ENCODE data around the gene LATS2.
A peak's percentile ranks its signal among the peaks of the same experiment; 100 is the strongest.

Gene LATS2

GRCh38 chr13:21046203-21046602 lies 15.2 kb downstream of the LATS2 start:
- DNase-seq, result no peak

DNA sequence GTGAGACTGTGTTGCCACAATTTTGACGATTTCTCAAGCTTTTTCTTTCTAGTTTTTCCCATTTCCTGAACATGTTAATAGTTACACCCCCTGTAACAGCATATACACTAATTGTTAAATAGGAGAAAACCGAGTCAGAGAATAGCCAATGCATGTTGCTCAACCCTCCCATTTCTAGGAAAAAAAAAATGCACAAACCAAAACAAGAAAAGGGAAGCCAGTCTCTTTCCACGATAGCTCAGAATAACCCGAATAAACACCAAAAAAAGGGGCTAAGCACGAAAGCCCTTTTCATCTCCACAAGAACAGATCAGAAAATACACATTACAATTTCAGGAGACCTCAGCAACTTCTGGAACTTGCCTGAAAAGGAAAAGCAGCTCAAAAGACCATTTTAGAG lies 16.3 kb downstream of the LATS2 start:
- DNase-seq, result peak; percentile 82

GRCh38 chr13:21043898-21044297 lies 17.5 kb downstream of the LATS2 start:
- DNase-seq, result no peak

DNA sequence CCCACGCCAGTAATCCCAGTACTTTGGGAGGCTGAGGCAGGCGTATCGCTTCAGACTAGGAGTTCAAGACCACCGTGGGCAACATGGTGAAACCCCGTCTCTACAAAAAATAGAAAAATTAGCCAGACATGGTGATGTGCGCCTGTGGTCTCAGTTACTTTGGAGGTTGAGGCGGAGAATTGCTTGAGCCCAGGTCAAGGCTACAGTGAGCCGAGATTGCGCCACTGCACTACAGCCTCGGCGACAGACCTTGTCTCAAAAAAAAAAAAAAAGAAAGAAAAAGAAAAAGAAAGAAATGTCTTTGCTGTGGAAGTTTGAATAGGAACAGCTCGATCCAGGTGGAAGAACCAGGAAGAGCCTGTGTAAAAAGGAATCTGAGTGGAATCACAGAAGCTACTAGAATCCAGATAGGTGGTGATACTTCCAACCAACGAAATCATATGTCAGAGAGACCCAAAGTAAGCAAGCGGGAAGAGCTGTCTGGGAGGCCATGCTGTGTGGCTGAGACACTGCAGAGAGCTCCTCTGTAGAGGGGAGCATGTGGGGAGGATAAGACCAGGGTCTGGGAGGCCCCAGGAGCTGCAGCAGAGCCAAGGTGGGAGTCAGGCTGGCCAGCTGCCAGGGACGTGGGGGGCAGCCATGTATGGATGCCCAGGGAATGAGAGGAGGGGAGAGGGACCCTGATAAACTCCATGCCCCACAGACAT lies 21.1 kb downstream of the LATS2 start:
- no peak for DNase-seq

DNA sequence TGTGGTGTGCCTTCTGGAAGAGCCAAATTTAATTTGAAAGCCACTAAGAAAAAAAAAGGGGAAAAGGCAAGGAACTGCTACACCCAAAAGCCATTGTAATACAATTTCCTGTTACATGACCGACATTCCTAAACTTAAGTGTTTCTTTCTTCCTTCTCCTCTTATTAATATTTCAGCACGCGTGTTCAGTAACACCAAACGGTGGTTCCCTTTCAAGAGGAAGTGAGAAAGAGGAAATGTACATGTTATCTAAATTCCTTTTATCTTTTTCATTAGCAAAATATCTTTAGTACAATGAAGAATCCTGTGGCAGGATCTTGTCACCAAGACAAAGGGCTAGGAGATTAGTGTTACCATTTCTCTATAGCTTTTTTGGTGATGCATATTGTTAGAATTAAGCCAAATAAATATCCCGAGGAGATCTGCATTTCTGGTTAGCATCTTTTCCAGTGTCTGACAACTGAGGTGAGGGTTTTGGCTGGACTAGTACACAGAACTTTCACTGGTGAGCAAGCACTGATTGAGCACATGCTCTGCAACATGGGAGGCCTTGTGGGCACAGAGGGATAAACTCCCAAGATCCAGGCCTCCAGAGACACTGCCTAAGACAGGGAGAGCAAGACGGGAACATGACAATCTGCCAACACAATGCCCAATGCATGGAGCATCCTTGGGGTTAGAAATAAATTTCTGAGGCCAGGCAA lies 22.1 kb downstream of the LATS2 start:
- DNase-seq, result peak; percentile 83

- no peak for DNase-seq
Measured at GRCh38 chr13:21037656-21038055, 23.7 kb downstream of the LATS2 start.

- DNase-seq, result no peak
Measured at GRCh38 chr13:21035498-21035897, 25.9 kb downstream of the LATS2 start.

DNA sequence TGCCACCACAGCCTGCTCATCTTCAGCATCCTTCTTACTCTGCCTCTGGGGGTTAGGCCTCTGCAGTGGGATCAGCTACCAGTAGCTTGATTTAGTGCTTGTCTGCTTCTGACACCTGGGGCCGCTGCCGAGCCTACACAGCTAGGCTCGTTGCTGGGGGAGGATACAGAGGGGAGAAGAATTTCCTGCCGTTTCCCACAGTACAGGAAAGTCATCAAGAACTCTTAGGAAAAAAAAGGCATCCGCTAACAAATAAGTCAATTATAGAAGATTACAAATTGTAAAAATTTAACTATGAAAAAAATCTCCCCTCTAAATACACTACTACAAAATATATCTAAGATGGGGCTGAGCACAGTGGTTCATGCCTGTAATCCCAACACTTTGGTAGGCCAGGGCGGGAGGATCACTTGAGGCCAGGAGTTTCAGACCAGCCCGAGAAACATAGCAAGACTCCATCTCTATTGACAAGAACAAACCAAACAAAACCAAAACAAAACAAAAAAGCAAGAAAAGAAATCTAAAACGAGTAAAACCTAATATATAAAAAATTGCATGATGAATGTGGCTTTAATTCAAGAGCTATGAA lies 26.7 kb downstream of the LATS2 start:
- DNase-seq, result no peak

- DNase-seq, result no peak
Measured at GRCh38 chr13:21033856-21034602, 27.4 kb downstream of the LATS2 start.

- no peak for DNase-seq
Measured at GRCh38 chr13:21033212-21033840, 28.1 kb downstream of the LATS2 start.

DNA sequence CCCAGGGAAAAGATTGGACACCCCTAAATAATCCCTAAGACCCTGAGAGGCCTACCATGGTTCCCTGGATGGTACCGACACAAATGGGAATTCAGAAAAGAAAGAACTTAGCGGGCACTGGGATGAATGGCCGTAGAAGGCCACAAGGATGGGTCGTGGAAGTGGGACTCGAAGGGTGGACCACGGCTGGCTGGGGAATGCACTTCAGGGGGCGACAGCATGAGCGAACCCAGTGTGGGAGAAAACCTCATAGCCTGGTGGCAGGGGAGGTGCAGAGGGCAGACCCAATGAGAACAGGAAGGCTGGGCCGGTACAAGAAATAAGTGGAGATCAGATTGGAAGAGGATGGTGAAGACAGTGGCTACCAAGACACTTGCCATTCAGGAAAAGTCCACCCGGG lies 28.7 kb downstream of the LATS2 start:
- no peak for DNase-seq

- DNase-seq, result peak; percentile 34
Measured at GRCh38 chr13:21031594-21032275, 29.7 kb downstream of the LATS2 start.

GRCh38 chr13:21025539-21025938 lies 35.8 kb downstream of the LATS2 start:
- DNase-seq, result peak; percentile 53

GRCh38 chr13:21022056-21022979 lies 39.1 kb downstream of the LATS2 start:
- no peak for DNase-seq

GRCh38 chr13:21020581-21020980 lies 40.8 kb downstream of the LATS2 start:
- DNase-seq, result no peak

GRCh38 chr13:21020176-21020575 lies 41.2 kb downstream of the LATS2 start:
- DNase-seq, result no peak

GRCh38 chr13:21018220-21018619 lies 43.2 kb downstream of the LATS2 start:
- no peak for DNase-seq

GRCh38 chr13:21016487-21016886 lies 44.9 kb downstream of the LATS2 start:
- DNase-seq, result no peak

DNA sequence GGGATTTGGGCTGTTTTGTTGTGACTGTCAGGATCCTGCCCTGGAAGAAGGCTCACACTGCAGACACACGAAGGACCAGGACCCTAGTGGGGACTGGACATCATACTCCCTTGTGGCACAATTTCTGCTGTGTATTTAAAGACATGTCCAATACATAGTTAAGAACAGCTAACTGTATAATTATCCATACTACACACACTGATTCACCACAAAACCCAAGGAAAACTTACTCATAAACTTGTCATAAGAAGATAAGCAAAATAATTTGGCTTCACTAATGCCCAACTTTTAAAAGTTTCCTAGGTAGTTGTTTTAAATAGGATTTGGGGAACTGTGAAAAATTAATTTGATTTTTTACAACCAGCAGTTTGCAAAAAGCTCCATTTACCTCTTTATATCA lies 46.1 kb downstream of the LATS2 start:
- DNase-seq, result no peak

GRCh38 chr13:21014502-21015170 lies 46.8 kb downstream of the LATS2 start:
- no peak for DNase-seq

DNA sequence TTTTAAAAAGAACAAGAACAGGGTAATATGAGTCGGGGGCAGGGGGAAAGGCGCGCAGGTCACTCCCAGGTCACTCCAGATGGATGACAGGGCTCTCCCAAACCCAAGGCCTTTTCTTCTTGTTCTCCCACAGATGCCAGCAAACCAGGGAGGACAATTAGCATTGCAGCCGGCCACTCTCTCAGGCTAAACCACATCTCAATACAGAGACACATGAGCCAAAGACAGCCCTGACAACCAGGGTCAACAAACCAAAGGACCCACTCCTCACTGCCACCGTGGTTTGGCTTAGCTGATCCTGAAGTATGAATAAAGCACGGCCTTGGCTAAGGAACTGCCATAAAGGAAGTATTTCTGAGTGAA lies 47.3 kb downstream of the LATS2 start:
- DNase-seq, result no peak

Data from MV-4-11 (cell line).